Testis (tissue), 3 donors: ENCODE measurements around the gene NDUFV3. TPM values are rescaled to one million over a fixed set of nuclear protein-coding genes. Genes with fewer than 3 reads are reported as not detected.
"Not testable (repeated sequence)": the region's sequence is repeated elsewhere in the genome, so short reads cannot be mapped to it uniquely, and the experiment has no call there.

Experiments
- DNase-seq: peaks from one replicate; pipeline ENCODE4 v3.0.0-alpha.2; 2019
- H3K27ac ChIP-seq, 2 donors: fragments of 200-600 bp; sonication (generic); one replicate each; pipeline ENCODE4 v1.5.1; 2019
- H3K27me3 ChIP-seq: fragments of 200-600 bp; sonication (generic); one replicate; pipeline ENCODE4 v1.5.1; 2019
- H3K36me3 ChIP-seq: fragments of 200-600 bp; sonication (generic); one replicate; pipeline ENCODE4 v1.5.1; 2017; ENCODE audit warnings: low read depth; ENCODE audit errors: missing control alignments
- H3K4me1 ChIP-seq: fragments of 200-600 bp; sonication (generic); one replicate; pipeline ENCODE4 v1.5.1; 2019
- H3K4me3 ChIP-seq, 2 donors: fragments of 200-600 bp; sonication (generic); one replicate each; pipeline ENCODE4 v1.5.1; 2017 to 2019
- H3K9me3 ChIP-seq: fragments of 200-600 bp; sonication (generic); one replicate; pipeline ENCODE4 v1.5.1; 2017
- POLR2A ChIP-seq: fragments of 450-650 bp; IDR thresholded peaks from one replicate; pipeline ENCODE4 v1.6.1; 2017; ENCODE audit warnings: antibody characterized with exemption, mild to moderate bottlenecking, moderate library complexity
- WGBS, 2 donors: methylation state at CpG; one replicate each; pipeline ENCODE4 v1.1.5; 2018; 5-methylcytosine and 5-hydroxymethylcytosine counted together
- intact Hi-C: fragments of 100-400 bp; cut with DNase I; formaldehyde crosslinking; loops from one replicate; pipeline ENCODE4 v1.15.1; 2023; ENCODE audit warnings: low total_unique reads
- polyA plus RNA-seq: library from polyadenylated mRNA; stranded (reverse); fragments of 350-450 nt; fragmentation: Illumina TruSeq; extraction: RNeasy Lipid Tissue Mini Kit (QIAGEN cat#74804); gene quantifications from one replicate; pipeline ENCODE4 v1.2.3, GENCODE V29; 2014; ENCODE audit warnings: low read depth, low replicate concordance; ENCODE audit not compliant: insufficient read depth
- total RNA-seq, 2 donors: library from RNA; depleted of rRNA; stranded (reverse); fragments of >200 nt; gene quantifications; one replicate each; pipeline ENCODE4 v1.2.3, GENCODE V29; 2016
- TF ChIP-seq, protein P1 (sequence below), 3 experiments: fragments of 450-650 bp in 2 of 3; fragments of 200-600 bp in 1 of 3; sonication (generic) in 1 of 3; IDR thresholded peaks; one replicate each; pipeline ENCODE4 v1.5.1; 2016 to 2019; ENCODE audit warnings: antibody characterized with exemption in 3 of 3, mild to moderate bottlenecking in 2 of 3, moderate library complexity in 1 of 3

Gene NDUFV3
- total and polyA plus RNA-seq, 3 donors from 2014 or later: 35.2 to 53.3 (median 37.8) TPM

DNA sequence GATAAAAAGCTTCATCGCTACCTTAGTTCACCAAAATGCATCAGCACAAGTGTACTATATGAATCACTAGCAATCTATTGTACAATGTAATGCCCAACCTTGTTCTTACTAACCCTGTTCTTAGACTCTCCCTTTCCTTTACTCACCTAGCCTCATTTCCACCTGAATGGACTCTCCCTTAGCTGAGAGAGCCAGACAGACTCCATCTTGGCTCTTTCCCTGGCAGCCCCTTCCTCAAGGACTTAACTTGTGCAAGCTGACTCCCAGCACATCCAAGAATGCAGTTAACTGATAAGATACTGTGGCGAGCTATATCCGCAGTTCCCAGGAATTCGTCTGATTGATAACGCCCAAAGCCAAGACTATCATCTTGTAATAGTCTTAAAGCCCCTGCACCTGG lies 43.3 kb downstream of the NDUFV3 start:
- H3K4me1 ChIP-seq, H3K9me3 ChIP-seq, DNase-seq, H3K36me3 ChIP-seq, H3K4me3 ChIP-seq, intact Hi-C loops, H3K27me3 ChIP-seq, H3K27ac ChIP-seq: not testable (repeated sequence)
- WGBS, 2 donors: 57 to 77% methylated on average over 3 to 5 of the region's 5 CpGs

DNA sequence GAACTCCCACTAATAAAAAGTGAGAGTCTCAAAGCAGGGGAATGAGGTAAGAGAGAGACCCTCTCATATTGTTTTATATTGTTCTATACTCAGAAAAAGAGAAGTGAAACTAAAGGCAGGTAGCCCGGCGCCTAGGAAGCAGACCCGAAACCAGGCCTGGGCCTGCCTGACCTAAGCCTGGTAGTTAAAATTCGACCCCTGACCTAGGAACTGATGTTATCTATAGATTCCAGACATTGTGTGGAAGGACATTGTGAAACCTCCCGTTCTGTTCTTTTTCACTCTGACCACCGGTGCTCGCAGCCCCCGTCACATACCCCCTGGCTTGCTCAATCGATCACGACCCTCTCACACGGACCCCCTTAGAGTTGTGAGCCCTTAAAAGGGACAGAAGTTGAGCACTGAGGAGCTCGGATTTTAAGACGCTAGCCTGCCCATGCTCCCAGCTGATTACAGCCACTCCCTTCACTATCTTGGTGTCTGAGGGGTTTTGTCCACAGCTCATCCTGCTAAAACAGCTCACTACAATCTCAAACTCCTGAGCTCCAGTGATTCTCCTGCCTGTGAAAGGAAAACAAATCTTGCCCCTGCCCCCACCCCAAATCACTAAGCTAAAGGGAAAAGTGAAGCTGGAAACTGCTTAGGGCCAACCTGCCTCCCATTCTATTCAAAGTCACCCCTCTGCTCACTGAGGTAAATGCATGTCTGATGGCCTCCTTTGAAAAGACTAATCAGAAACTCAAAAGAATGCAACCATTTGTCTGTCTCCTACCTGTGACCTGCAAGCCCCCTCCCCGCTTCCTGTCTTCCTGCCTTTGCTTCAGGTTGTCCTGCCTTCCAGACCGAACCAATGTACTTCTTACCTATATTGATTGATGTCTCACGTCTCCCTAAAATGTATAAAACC lies 44.2 kb downstream of the NDUFV3 start:
- H3K4me3 ChIP-seq, H3K27ac ChIP-seq, H3K36me3 ChIP-seq, H3K4me1 ChIP-seq, H3K9me3 ChIP-seq, DNase-seq, H3K27me3 ChIP-seq, intact Hi-C loops: not testable (repeated sequence)
- WGBS, 2 donors: 63 to 82% methylated on average over 16 of the region's 16 CpGs

DNA sequence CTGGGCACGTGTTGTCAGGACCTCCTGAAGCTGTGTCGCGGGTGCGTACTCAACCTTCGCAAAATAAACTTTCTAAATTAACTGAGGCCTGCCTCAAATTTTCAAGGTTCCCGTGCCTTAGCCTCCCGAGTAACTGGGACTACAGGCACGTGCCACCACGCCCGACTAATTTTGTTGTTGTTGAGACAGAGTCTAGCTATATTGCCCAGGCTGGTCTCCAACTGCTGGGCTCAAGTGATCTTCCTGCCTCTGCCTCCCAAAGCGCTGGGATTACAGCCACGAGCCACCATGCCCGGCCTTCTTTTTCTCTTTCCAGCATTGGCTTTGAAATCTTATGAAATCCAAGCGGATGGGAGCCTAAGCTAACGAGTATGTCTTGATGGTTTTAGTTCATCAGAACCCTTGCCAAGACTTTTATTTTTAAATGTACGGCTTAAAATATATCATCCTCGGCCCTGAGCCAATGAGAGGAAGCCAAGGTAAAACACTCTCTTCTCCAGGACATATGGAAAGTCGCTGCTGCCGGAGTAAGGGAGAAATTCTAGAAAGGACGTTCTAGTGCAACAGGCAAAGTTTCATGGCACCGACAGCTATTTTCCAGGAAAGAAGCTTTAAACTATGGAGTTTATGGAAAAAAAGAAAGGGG lies 45.0 kb downstream of the NDUFV3 start:
- intact Hi-C loops: no loop called here
- Histone ChIP-seq H3K27ac (no peak overlapping the region), H3K4me3 (no peak overlapping the region), H3K9me3 (no peaks in the 10 kb centered on the region), H3K36me3 (no peaks in the 10 kb centered on the region), H3K27me3 (no peaks in the 10 kb centered on the region), H3K4me1 (peaks cover 5% of the 10 kb centered on the region)
- WGBS, 2 donors: 89 to 90% methylated on average over 21 of the region's 21 CpGs
- DNase-seq: no peak
- TF ChIP-seq, protein P1, sequence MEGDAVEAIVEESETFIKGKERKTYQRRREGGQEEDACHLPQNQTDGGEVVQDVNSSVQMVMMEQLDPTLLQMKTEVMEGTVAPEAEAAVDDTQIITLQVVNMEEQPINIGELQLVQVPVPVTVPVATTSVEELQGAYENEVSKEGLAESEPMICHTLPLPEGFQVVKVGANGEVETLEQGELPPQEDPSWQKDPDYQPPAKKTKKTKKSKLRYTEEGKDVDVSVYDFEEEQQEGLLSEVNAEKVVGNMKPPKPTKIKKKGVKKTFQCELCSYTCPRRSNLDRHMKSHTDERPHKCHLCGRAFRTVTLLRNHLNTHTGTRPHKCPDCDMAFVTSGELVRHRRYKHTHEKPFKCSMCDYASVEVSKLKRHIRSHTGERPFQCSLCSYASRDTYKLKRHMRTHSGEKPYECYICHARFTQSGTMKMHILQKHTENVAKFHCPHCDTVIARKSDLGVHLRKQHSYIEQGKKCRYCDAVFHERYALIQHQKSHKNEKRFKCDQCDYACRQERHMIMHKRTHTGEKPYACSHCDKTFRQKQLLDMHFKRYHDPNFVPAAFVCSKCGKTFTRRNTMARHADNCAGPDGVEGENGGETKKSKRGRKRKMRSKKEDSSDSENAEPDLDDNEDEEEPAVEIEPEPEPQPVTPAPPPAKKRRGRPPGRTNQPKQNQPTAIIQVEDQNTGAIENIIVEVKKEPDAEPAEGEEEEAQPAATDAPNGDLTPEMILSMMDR (IDR thresholded peaks at IDR 0.05): no peak

DNA sequence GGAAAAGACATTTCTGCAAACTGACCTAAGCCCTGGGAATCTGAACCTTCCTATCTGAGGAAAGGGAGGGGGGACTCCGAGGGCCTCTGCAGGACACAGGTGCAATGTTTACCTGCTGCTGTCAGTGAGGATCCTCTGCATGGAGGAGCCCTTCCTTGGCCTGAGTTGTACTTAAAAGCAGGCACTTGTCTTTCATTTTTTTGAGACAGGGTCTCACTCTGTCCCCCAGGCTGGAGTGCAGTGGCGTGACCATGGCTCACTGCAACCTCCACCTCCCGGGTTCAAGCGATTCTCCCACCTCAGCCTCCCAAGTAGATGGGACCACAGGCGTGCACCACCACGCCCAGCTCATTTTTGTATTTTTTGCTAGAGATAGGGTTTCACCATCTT lies 45.5 kb downstream of the NDUFV3 start:
- H3K4me3 ChIP-seq, DNase-seq, H3K36me3 ChIP-seq, intact Hi-C loops, H3K4me1 ChIP-seq, H3K27me3 ChIP-seq, H3K9me3 ChIP-seq, H3K27ac ChIP-seq: not testable (repeated sequence)
- WGBS, 2 donors: 89 to 96% methylated on average over 6 of the region's 6 CpGs

DNA sequence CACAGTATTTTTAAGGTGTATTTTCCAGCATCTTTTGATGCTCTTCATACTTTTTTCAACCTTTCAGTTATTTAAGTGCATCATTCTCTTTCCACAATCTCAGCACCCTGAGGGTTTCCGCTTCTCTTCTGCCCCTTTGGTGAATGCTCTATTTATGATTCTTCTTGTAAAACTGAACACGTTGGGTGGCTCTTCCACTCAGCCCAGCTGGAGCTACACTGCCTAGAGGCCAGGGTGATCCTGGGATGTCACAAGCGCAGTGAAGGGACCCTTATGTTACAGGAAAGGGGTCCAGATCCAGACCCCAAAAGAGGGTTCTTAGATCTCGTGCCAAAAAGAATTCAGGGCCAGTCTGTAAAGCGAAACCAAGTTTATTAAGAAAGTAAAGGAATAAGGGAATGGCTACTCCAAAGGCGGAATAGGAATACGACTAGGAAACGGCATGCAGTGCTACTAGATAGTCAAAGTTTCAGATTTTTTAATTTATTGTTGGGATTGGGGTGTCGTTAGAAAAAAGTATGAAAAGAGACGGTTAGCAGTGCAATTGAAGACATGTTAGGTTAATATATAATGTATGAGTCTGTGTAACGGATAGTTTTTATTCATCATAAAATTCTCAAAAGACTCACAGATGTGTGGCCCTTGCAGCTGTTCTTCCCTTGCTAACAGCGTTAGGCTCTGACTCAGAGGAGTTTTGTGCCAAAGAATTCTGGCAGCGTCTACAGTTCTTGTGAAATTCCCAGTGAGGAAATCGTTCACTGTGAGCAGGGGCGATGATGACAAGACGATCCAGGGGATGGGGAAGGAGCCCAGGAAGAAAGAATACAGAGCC lies 46.7 kb downstream of the NDUFV3 start:
- H3K4me3 ChIP-seq: no peak overlapping the region
- intact Hi-C loops: no loop called here
- 40 to 47% methylated on average over 16 of the region's 16 CpGs for WGBS, 2 donors
- peaks cover 5% of the 10 kb centered on the region for H3K4me1 ChIP-seq
- peak; percentile 78 for DNase-seq
- peak overlapping the region in 1 of 2 donors; percentile 83 for H3K27ac ChIP-seq
- no peak for TF ChIP-seq POLR2A
- TF ChIP-seq, protein P1 (IDR thresholded peaks at IDR 0.05): no peak
- no peaks in the 10 kb centered on the region for H3K9me3 ChIP-seq
- H3K36me3 ChIP-seq: no peaks in the 10 kb centered on the region
- no peaks in the 10 kb centered on the region for H3K27me3 ChIP-seq

DNA sequence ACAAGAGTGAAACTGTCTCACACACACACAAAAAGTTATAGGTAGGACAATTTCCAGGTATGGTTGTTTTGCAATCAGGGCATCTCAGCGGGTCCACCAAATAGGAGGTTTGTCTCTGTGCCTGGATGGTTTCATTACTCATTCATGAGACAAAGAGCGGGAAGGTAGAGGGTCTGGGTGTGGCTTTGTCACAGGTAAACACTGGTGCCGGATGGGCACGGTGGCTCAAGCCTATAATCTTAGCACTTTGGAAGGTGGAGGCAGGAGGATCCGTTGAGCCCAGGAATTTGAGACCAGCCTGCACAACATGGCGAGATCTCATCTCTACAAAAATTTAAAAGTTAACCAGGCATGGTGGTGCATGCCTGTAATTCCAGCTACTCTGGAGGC lies 48.6 kb downstream of the NDUFV3 start:
- 91% methylated on average over 6 of the region's 6 CpGs for WGBS, 2 donors

More for the DNA sequence above, 48.6 kb downstream of the NDUFV3 start:
- Histone ChIP-seq H3K4me1 (peaks cover 5% of the 10 kb centered on the region), H3K27ac (no peak overlapping the region), H3K27me3 (no peaks in the 10 kb centered on the region), H3K4me3 (no peak overlapping the region), H3K36me3 (no peaks in the 10 kb centered on the region), H3K9me3 (no peaks in the 10 kb centered on the region)
- no peak for DNase-seq
- intact Hi-C loops: no loop called here
- no peak for TF ChIP-seq POLR2A
- TF ChIP-seq, protein P1 (IDR thresholded peaks at IDR 0.05): no peak
